ENCODE data around the gene ATXN2L.
"Not testable (repeated sequence)": the region's sequence is repeated elsewhere in the genome, so short reads cannot be mapped to it uniquely, and the experiment has no call there.

The ATXN2L gene

GRCh38 chr16:28838558-28838918 lies 15.7 kb downstream of the ATXN2L start:
- no peak for DNase-seq

GRCh38 chr16:28839004-28839639 lies 16.3 kb downstream of the ATXN2L start:
- DNase-seq: no peak

DNA sequence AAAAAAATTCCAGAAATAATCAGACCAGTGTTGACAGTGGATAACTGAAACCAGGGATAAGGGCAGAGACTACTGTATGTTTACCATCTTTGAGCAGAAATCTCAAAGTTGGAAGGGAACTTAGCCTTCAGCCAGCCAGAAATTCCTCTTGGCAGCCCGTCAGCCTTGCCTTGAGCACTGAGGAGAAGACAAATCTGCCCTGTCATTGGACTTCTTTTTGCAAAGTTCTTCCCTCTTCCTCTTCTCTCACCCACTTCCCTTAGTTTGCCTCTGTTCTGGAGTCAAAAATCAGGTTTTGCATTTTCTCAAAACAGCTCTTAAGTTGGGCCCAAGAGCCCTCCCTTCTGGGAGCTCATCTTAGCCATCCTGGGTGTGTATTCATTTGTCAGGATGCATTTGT lies 17.1 kb downstream of the ATXN2L start:
- no peak for DNase-seq

DNA sequence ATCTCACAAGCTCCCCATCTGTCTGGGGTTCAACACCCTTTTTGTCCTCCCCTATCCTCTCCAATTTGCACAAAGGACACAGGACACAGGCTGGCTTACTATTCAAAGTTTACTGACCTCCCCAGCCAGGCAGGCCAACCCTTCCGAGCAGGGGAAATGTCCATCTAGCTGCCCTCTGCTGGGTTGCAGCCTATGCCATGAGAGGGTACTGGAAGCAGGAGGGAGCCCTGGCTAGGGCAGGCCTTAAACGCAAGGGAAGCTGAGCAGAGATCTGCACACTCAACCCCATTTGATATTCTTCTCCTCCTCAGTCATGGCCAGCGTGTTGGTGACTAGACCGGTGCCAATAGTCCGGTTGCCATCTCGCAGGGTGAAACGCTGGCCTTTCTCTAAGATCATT lies 19.9 kb downstream of the ATXN2L start:
- DNase-seq: no peak

DNA sequence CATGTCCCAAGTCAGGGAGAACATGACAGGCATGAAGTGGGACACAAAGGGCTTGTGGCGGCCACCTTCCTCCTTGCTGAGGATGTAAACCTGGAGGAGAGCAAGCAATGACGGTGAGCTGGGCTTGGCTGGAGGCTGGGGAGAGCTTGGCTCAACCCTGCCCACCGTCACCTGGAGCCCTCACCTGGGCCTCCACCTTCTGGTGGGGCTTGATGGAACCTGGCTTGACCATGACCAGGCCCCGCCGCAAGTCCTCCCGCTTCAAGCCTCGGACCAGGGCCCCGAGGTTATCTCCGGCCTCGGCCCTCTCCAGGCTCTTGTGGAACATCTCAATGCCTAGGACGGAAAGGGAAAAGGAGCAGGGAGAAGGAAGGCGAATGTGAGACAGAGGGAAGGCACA lies 21.0 kb downstream of the ATXN2L start:
- DNase-seq: no peak

DNA sequence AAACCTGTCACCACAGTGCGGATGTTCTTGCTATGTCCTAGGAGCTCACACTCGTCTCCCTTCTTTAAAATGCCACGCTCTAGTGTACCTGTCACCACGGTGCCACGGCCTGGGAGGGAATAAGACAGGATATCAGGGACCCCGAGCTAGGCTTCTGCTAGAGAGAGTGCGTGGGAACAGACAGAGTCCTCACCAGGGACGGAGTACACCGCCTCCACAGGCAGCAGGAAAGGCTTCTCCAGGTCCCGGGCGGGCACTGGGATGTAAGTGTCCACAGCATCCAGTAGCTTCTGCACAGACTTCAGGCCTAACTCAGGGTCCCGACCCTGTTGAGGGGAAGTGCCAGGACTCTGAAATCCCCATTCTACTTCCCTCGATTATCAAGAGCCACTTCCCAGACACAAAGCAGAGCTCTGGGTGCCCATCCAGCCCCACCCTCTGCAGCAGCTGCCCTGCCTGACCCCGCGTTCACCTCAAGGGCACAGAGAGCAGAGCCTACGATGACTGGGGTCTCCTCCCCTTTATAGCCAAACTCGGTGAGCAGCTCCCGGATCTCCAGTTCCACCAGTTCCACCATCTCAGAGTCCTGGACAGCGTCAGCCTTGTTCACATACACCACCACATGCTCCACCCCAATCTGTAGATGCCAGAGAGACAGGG lies 21.6 kb downstream of the ATXN2L start:
- DNase-seq: no peak

- peak; percentile 27 to 38 for DNase-seq
Observed at GRCh38 chr16:28845293-28845692, 22.5 kb downstream of the ATXN2L start.

DNA sequence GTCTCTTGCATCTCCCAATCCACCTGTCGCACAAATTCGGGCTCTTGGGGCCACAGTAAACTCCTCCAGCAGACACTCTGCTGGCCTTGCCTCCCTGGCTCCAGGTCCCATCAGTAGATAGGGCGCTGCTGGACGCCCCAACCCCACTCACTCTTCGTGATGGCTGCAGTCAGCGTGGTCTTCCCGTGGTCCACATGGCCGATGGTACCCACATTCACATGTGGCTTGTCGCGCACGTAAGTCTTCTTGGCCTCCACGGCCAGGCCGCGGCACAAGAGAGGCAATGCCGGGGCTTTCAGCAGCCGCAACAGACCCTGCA lies 22.9 kb downstream of the ATXN2L start:
- DNase-seq: no peak

DNA sequence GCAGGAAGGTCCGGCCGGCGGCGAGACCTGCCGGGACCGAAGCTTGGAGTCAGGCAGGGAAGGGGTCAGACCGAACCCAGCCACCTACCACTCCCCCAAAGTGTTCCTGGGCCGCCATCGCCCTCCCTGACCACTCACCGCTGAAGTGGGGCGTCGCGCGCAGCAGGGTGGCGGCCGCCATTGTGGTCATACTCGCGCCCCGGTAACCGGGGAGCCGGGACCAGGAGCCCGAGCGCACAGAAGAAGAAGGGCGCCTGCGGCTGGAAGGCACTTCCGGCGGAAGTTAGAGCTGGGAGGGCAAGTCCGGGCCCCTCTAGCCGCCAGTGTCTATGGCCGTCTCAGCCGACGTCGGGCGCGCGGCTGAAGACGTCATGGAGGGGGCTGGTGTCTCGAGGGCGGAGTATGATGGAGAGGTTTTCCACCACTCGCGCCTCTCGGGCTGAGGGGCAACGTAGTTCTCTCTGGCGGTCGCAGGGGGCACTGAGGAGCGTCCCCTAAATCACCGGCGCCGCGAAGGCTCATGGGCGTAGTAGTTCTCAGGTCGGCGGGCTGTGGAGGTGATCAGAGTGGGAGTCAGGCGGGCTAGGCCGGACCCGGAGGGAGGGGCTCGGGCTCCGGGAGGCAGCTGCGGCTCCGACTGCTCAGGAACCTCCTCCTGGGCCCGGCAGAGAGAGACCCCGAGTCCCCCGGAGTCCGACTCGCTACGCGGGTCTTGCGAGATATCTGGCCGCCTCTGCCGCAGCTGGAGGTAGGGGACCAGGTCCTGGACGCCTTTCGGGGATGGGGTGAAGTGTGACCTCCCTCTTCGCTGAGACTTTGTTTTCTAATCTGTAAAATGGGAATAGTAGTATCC lies 23.5 kb downstream of the ATXN2L start, which contains the start of gene TUFM:
TSS of gene TUFM (minus strand) at position 269 of the 853 bp plus-strand sequence. CDS start at position 190, 79 bp downstream.
- DNase-seq: peak; percentile 97 to 98

- no peak for DNase-seq
Observed at GRCh38 chr16:28846933-28847273, 24.1 kb downstream of the ATXN2L start.

GRCh38 chr16:28858421-28858820 lies 35.6 kb downstream of the ATXN2L start:
- no peak for DNase-seq

DNA sequence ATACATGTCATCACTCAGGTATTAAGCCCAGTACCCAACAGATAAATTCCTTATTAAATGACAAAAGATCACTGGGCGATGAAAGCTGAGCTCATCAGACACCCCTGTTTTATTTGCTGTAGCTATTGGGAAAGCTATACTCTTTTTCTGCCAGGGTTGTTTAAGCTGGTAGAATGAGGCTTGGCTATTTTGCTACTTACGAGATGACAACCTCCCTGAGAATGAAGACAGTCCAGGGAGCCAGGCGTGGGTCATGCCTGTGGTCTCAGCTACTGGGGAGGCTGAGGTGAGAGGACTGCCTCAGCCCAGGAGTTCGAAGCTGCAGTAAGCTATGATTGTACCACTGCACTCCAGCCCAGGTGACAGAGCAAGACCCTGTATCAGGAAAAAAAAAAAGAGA lies 36.5 kb downstream of the ATXN2L start:
- no peak for DNase-seq

GRCh38 chr16:28863929-28864793 lies 41.4 kb downstream of the ATXN2L start:
- no peak for DNase-seq

GRCh38 chr16:28865001-28865688 lies 42.3 kb downstream of the ATXN2L start:
- DNase-seq: no peak

GRCh38 chr16:28865722-28866453 lies 43.1 kb downstream of the ATXN2L start:
- no peak for DNase-seq

DNA sequence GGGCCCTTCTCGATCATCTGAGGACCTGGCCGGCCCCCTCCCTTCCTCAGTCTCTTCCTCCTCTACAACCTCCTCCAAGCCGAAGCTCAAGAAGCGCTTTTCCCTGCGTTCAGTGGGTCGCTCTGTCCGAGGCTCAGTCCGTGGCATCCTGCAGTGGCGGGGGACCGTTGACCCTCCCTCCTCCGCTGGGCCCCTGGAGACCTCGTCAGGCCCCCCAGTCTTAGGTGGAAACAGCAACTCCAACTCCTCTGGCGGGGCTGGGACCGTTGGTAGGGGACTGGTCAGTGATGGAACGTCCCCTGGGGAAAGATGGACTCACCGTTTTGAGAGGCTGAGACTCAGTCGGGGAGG lies 43.6 kb downstream of the ATXN2L start:
- no peak for DNase-seq

DNA sequence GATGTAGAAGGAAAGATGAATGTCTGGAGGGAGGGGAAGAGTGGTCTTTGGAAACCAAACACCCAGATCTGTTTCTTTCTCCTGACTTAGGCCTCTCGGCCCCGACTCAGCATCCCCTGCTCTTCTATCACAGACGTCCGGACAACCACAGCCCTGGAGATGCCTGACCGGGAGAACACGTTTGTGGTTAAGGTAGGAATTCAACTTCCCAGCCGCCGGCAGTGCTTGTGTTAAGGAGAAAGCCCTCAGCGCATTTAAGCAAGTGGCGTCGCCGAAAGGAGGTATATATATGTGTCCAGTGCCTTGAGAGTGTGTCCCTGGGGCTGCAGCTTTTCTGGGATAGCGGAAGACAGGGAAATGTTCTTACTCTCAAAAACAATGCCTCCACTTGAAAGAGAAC lies 44.4 kb downstream of the ATXN2L start:
- DNase-seq: no peak

DNA sequence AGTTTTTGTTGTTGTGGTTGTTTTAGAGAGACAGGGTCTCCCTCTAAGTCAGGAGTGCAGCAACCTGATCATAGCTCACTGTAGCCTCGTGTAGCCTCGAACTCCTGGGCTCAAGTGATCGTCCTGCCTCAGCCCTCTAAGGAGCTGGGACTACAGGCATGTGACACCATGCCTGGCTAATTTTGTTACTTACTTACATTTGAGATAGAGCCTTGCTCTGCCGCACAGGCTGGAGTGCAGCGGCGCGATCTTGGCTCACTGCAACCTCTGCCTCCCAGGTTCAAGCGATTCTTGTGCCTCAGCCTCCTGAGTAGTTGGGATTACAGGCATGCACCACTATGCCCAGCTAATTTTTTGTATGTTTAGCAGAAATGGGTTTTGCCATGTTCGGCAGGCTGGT lies 44.8 kb downstream of the ATXN2L start:
- not testable (repeated sequence) for DNase-seq

- DNase-seq: no peak
Observed at GRCh38 chr16:28869201-28869600, 46.4 kb downstream of the ATXN2L start.

- DNase-seq: no peak
Observed at GRCh38 chr16:28872952-28873351, 50.2 kb downstream of the ATXN2L start.

DNA sequence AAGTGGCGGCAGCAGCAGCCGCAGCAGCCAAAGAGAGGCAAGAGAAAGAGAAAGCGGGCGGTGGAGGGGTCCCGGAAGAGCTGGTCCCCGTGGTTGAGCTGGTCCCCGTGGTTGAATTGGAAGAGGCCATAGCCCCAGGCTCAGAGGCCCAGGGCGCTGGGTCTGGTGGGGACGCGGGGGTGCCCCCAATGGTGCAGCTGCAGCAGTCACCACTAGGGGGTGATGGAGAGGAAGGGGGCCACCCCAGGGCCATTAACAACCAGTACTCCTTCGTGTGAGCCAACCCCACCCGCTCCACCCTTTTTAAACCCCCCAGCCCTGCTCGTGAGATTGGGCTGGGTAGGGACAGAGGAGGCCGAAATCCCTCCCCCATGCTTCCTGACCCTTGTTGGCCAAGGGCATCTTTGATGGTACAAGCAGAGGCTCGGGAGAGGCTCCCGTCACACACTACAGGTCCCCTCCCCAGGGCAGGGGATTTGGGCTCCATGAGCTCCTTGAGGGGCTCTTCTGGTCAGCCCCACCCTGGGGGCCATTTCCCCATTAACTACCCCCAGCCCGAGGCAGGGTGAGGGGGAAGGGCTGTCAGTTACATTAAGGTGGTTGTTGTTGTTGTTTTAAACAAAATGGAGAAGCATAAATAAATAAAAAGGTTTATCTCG lies 50.9 kb downstream of the ATXN2L start:
- peak; percentile 48 to 53 for DNase-seq

Measured in activated CD4-positive, alpha-beta T cell treated with anti-CD3 and anti-CD28 coated beads for 4 hours (primary cell).